B cell (primary cell): ENCODE data around the gene ALDOA. TPM values are rescaled to one million over a fixed set of nuclear protein-coding genes. Genes with fewer than 3 reads are reported as not detected.

Experiments used
- ATAC-seq: fragments of 200-7000 bp; cut with Tn5 transposase; one replicate; pipeline ENCODE4 v1.10.0; 2021; ENCODE audit warnings: low read depth, mild to moderate bottlenecking, moderate number of reproducible peaks, moderate library complexity
- CTCF ChIA-PET: fragments of 350-600 bp; sonication (Branson Sonifier 250); formaldehyde crosslinking; loops from one replicate; lab custom pipeline; 2021; ENCODE audit warnings: antibody characterized with exemption, inconsistent platforms; lab: Charles Lee
- POLR2A ChIA-PET: fragments of 350-600 bp; sonication (Branson Sonifier 250); formaldehyde crosslinking; loops from one replicate; lab custom pipeline; 2021; ENCODE audit warnings: antibody characterized with exemption; lab: Charles Lee
- DNase-seq: peaks from one replicate; pipeline ENCODE4 v3.0.0; 2013
- H2AFZ ChIP-seq: 2 replicates; pipeline ENCODE4 v1.6.1; 2012; ENCODE audit warnings: mild to moderate bottlenecking, low read depth, low read length; ENCODE audit not compliant: insufficient read depth, poor library complexity, severe bottlenecking
- H3K27ac ChIP-seq, 2 donors: 1 replicate in 1 of 2; 2 replicates in 1 of 2; pipeline ENCODE4 v1.5.1; 2012 to 2013; ENCODE audit warnings: low read length in 2 of 2, mild to moderate bottlenecking in 2 of 2, moderate library complexity in 1 of 2
- H3K27me3 ChIP-seq, 4 experiments: fragments of 200-600 bp in 1 of 4; sonication (generic) in 1 of 4; replicated peaks in 1 of 4; 1 replicate in 2 of 4; 2 replicates in 2 of 4; pipeline versions ENCODE4 v1.6.1 to v1.7.0; 2013 to 2016; ENCODE audit warnings: low read length in 3 of 4, mild to moderate bottlenecking in 2 of 4, mixed read lengths in 1 of 4, moderate library complexity in 1 of 4; ENCODE audit not compliant: insufficient read depth in 4 of 4, control insufficient read depth in 3 of 4; ENCODE audit errors: control extremely low read depth in 1 of 4
- H3K36me3 ChIP-seq, 2 experiments: replicated peaks in 1 of 2; 1 replicate in 1 of 2; 2 replicates in 1 of 2; pipeline versions ENCODE4 v1.6.1 to v1.7.1; 2013; ENCODE audit warnings: low read length in 1 of 2; ENCODE audit not compliant: insufficient read depth in 2 of 2, control insufficient read depth in 1 of 2; ENCODE audit errors: control extremely low read depth in 1 of 2, extremely low read depth in 1 of 2
- H3K4me1 ChIP-seq, 2 donors: fragments of 200-600 bp in 1 of 2; sonication (generic) in 1 of 2; 1 replicate in 1 of 2; 2 replicates in 1 of 2; pipeline versions ENCODE4 v1.5.1 to v1.6.1; 2013 to 2017; ENCODE audit warnings: low read length in 2 of 2; ENCODE audit not compliant: control insufficient read depth in 2 of 2, insufficient read depth in 2 of 2
- H3K4me2 ChIP-seq: replicated peaks from 2 replicates; pipeline ENCODE3; 2012; ENCODE audit warnings: mild to moderate bottlenecking, low read depth, low read length; ENCODE audit not compliant: poor library complexity, severe bottlenecking
- H3K4me3 ChIP-seq, 5 experiments: fragments of 200-600 bp in 1 of 5; sonication (generic) in 1 of 5; 1 replicate in 3 of 5; 2 replicates in 2 of 5; pipeline versions ENCODE4 v1.5.1 to v1.7.0; 2011 to 2016; ENCODE audit warnings: low read length in 4 of 5, mild to moderate bottlenecking in 4 of 5, low read depth in 2 of 5, control low read depth in 1 of 5, moderate library complexity in 1 of 5; ENCODE audit not compliant: insufficient read depth in 1 of 5; ENCODE audit errors: control extremely low read depth in 1 of 5, extremely low read depth in 1 of 5
- H3K79me2 ChIP-seq: fragments of 200-600 bp; sonication (generic); one replicate; pipeline ENCODE4 v1.6.0; 2016; ENCODE audit warnings: low read length; ENCODE audit not compliant: control insufficient read depth, insufficient read depth
- H3K9ac ChIP-seq: fragments of 200-600 bp; sonication (generic); 2 replicates; pipeline ENCODE4 v1.6.1; 2017; ENCODE audit warnings: mild to moderate bottlenecking, low read length, moderate library complexity
- H3K9me3 ChIP-seq, 3 donors: one replicate each; pipeline versions ENCODE4 v1.6.1 to v1.7.1; 2013; ENCODE audit warnings: low read length in 2 of 3; ENCODE audit not compliant: control insufficient read depth in 2 of 3, insufficient read depth in 1 of 3; ENCODE audit errors: control extremely low read depth in 1 of 3
- H4K20me1 ChIP-seq: 2 replicates; pipeline ENCODE4 v1.6.0; 2012; ENCODE audit warnings: mild to moderate bottlenecking, low read length; ENCODE audit not compliant: insufficient read depth, control insufficient read depth, poor library complexity, severe bottlenecking
- H3K27ac Mint-ChIP-seq: one replicate; pipeline ENCODE4 v1.8.0; 2021; ENCODE audit warnings: mixed read lengths
- H3K27me3 Mint-ChIP-seq: one replicate; pipeline ENCODE4 v1.8.0; 2021; ENCODE audit warnings: mixed read lengths
- H3K4me1 Mint-ChIP-seq: one replicate; pipeline ENCODE4 v1.8.0; 2021; ENCODE audit warnings: mixed read lengths
- H3K4me3 Mint-ChIP-seq: one replicate; pipeline ENCODE4 v1.8.0; 2021; ENCODE audit warnings: mixed read lengths
- H3K9me3 Mint-ChIP-seq: one replicate; pipeline ENCODE4 v1.8.0; 2022; ENCODE audit warnings: mixed read lengths; ENCODE audit not compliant: insufficient read depth
- CTCF ChIP-seq: fragments of 200-600 bp; IDR thresholded peaks from one replicate; pipeline ENCODE4 v1.8.0; 2022; ENCODE audit warnings: antibody characterized with exemption, mild to moderate bottlenecking
- EZH2 ChIP-seq: IDR thresholded peaks from 2 replicates; pipeline ENCODE4 v1.6.1; 2012; ENCODE audit warnings: borderline replicate concordance, low read depth, mild to moderate bottlenecking, moderate library complexity, low read length; ENCODE audit not compliant: insufficient read depth, poor library complexity, severe bottlenecking
- whole genome bisulfite sequencing: methylation state at CpG from one replicate; pipeline ENCODE4 v1.1.5; 2013; ENCODE audit warnings: missing lambda C conversion rate; ENCODE audit not compliant: insufficient coverage; 5-methylcytosine and 5-hydroxymethylcytosine counted together
- intact Hi-C: fragments of 100-400 bp; cut with micrococcal nuclease; formaldehyde crosslinking; loops from one replicate; pipeline ENCODE4 v1.10.0; 2022
- polyA plus RNA-seq: library from polyadenylated mRNA; depleted of rRNA; stranded (reverse); fragments of >200 nt; gene quantifications from 2 replicates; pipeline ENCODE4 v1.2.3, GENCODE V29; 2012
- total RNA-seq, 2 donors: library from RNA; stranded (reverse); fragments of 120-200 nt in 1 of 2; gene quantifications; 1 replicate in 1 of 2; 2 replicates in 1 of 2; pipeline versions ENCODE4 v1.2.3 to v1.2.4, GENCODE V29; 2013 to 2022

ALDOA gene
- total and polyA plus RNA-seq, 2 donors (not counting 1 experiment from before 2014, with no cell fraction given), result 329 to 343 TPM

GRCh38 chr16:30113031-30113710, 47.6 kb downstream of the ALDOA start, which contains the start of gene GDPD3:
GDPD3 (minus strand) TSS chr16:30113537; CDS start chr16:30113478, 59 bp downstream.
- Histone ChIP-seq H4K20me1 (no peaks in the 10 kb centered on the region), H3K27me3 (no peaks in the 10 kb centered on the region), H3K9me3 (peaks cover 0 to 3% (median 0%) of the 10 kb centered on the region in 3 donors), H3K9ac (no peak within 1 kb of the TSS), H3K36me3 (peaks cover 6 to 30% of the 10 kb centered on the region in 2 experiments), H3K4me1 (peaks cover 0 to 5% of the 10 kb centered on the region in 2 donors), H3K4me3 (no peak within 1 kb of the TSS), H3K27ac (no peak within 1 kb of the TSS), H2AFZ (no peak within 1 kb of the TSS), H3K4me2 (no peak within 1 kb of the TSS), H3K79me2 (no peaks in the 10 kb centered on the region)
- H3K4me3 Mint-ChIP-seq, result no peak within 1 kb of the TSS
- DNase-seq (no peak), ATAC-seq (no peak)
- WGBS, result 95% methylated on average over 19 of the region's 20 CpGs
- TF ChIP-seq EZH2 (no peak), CTCF (no peak)
- H3K9me3 Mint-ChIP-seq, result no peaks in the 10 kb centered on the region
- no peaks in the 10 kb centered on the region for H3K27me3 Mint-ChIP-seq
- peaks cover 4% of the 10 kb centered on the region for H3K4me1 Mint-ChIP-seq
- intact Hi-C loops, result no loop called here
- ChIA-PET POLR2A (interaction anchor here (1.2 kb wide), 1 partner anchor 72 kb away, joined by 3 read pairs; no protein-coding TSS in a partner anchor), CTCF (interaction anchor here (1.0 to 5.5 kb wide), 8 partner anchors 7 to 296 kb away, joined by 3 to 27 read pairs (median 4); partner anchors contain the start of genes ALDOA and TBX6)
- H3K27ac Mint-ChIP-seq, result no peak within 1 kb of the TSS
